ENCODE data around the gene NIBAN1. TPM values are rescaled to one million over a fixed set of nuclear protein-coding genes. Genes with fewer than 3 reads are reported as not detected.
"Not testable (repeated sequence)": the region's sequence is repeated elsewhere in the genome, so short reads cannot be mapped to it uniquely, and the experiment has no call there.

NIBAN1 gene
- total RNA-seq, 4 donors from 2014 or later: 23.8 to 146 (median 54.2) TPM

DNA sequence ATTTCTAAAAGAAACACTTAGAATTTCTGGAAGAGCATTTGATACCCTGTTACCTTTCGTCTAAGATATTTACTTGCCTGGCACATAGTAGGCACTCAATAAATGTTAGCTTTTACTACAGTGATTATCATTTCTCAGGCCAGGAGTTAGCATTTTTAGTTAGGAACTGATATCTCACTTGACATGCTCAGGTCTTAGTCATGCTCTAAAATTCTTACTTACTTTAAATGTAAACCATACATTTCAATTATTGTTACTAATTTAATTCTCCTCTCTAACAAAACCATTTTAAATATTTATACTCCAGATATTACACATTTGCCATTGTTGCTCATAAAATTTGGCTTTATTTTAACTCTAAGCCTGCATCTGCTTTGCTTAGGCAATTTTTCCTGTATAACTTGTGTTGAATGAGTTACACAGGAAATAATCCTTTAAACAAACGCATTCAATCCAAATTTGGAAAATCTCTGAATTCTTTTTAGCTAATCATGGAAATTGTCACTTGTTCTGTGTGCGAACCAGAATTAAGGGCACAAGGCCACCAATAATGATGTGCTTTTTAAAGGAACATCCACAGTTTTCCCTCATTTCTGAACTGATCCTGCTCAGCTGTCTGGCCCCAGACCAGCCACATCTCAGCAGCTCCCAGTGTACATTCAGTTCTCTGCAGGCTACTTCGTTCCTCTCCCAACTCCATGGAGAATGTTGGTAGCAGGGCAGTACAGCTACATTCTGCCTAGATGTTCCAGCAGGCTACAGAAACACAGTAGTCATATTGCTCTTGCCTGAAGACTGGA, 15.6 kb downstream of the NIBAN1 start:
- WGBS, 2 donors: 59 to 62% methylated on average over 4 of the region's 4 CpGs
- H3K27ac ChIP-seq: peak overlapping the region in 3 of 4 donors; percentile 54 to 76 (median 64)
- H3K4me3 ChIP-seq: no peak overlapping the region
- no peak for DNase-seq
- intact Hi-C loops (cut with DNase I): no loop called here
- TF ChIP-seq, protein P1, sequence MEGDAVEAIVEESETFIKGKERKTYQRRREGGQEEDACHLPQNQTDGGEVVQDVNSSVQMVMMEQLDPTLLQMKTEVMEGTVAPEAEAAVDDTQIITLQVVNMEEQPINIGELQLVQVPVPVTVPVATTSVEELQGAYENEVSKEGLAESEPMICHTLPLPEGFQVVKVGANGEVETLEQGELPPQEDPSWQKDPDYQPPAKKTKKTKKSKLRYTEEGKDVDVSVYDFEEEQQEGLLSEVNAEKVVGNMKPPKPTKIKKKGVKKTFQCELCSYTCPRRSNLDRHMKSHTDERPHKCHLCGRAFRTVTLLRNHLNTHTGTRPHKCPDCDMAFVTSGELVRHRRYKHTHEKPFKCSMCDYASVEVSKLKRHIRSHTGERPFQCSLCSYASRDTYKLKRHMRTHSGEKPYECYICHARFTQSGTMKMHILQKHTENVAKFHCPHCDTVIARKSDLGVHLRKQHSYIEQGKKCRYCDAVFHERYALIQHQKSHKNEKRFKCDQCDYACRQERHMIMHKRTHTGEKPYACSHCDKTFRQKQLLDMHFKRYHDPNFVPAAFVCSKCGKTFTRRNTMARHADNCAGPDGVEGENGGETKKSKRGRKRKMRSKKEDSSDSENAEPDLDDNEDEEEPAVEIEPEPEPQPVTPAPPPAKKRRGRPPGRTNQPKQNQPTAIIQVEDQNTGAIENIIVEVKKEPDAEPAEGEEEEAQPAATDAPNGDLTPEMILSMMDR (IDR thresholded peaks at IDR 0.05): no peak
- no peaks in the 10 kb centered on the region for H3K27me3 ChIP-seq
- no peaks in the 10 kb centered on the region for H3K36me3 ChIP-seq
- no peaks in the 10 kb centered on the region for H3K9me3 ChIP-seq
- peaks cover 6 to 60% (median 26%) of the 10 kb centered on the region in 3 donors for H3K4me1 ChIP-seq

DNA sequence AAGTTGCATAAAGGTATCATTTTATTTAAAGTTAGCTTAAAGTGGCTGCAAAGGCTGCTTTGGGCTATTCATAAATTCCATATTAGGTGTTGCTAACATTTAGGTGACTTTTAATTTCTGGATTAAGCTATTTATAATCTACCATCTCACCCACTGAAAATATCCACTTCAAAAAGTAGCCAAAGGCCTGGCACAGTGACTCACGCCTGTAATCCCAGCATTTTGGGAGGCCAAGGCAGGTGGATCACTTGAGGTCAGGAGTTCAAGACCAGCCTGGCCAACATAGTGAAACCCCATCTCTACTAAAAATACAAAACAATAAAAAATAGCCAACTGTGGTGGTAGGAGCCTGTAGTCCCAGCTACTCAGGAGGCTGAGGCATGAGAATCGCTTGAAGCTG, 16.4 kb downstream of the NIBAN1 start:
- H3K27ac ChIP-seq: peak overlapping the region in 2 of 4 donors; percentile 54 to 76
- H3K27me3 ChIP-seq; intact Hi-C loops (cut with DNase I); DNase-seq; H3K4me3 ChIP-seq; H3K36me3 ChIP-seq; H3K9me3 ChIP-seq: not testable (repeated sequence)
- peaks cover 14 to 68% (median 27%) of the 10 kb centered on the region in 3 donors for H3K4me1 ChIP-seq
- 80 to 87% methylated on average over 2 of the region's 2 CpGs for WGBS, 2 donors

DNA sequence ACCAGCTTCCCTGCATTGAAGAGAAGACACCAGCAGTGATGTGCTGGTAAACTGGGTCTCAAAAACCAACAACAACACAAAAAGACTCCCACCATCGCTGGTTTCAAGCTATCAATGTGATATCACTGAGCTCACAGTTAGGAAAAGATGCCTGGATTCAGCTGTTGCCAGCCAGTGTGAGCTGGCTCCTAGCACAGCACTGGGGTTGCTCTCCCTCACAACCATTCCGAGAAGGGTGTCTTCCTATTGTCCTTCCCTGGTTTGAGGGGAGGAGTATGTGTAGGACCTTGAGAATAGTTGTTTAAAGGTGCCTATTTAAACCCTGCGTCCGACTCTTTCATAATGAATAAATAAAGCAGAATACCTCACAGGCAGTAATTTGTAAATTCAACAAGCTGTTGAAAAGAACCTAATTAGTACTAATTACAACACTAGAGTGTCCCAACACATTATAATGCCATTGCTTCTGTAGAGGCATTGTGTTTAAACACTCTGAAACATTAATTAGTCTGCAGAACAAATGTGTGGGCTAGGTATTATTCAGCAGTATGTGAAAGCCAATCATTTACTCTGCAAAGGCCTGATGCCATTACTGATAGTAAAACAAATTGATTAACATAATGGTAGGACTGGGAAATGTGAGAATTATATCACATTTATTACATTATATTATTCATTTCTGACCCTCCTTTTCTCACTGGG, 17.2 kb downstream of the NIBAN1 start:
- Histone ChIP-seq H3K4me3 (no peak overlapping the region), H3K27me3 (no peaks in the 10 kb centered on the region), H3K36me3 (no peaks in the 10 kb centered on the region), H3K9me3 (no peaks in the 10 kb centered on the region), H3K27ac (peak overlapping the region in 1 of 4 donors; percentile 54), H3K4me1 (peaks cover 14 to 76% (median 31%) of the 10 kb centered on the region in 3 donors)
- 86 to 92% methylated on average over 4 of the region's 4 CpGs for WGBS, 2 donors
- intact Hi-C loops (cut with DNase I): no loop called here
- TF ChIP-seq, protein P1 (IDR thresholded peaks at IDR 0.05): no peak
- TF ChIP-seq POLR2A (IDR thresholded peaks at IDR 0.05): no peak
- DNase-seq: no peak

DNA sequence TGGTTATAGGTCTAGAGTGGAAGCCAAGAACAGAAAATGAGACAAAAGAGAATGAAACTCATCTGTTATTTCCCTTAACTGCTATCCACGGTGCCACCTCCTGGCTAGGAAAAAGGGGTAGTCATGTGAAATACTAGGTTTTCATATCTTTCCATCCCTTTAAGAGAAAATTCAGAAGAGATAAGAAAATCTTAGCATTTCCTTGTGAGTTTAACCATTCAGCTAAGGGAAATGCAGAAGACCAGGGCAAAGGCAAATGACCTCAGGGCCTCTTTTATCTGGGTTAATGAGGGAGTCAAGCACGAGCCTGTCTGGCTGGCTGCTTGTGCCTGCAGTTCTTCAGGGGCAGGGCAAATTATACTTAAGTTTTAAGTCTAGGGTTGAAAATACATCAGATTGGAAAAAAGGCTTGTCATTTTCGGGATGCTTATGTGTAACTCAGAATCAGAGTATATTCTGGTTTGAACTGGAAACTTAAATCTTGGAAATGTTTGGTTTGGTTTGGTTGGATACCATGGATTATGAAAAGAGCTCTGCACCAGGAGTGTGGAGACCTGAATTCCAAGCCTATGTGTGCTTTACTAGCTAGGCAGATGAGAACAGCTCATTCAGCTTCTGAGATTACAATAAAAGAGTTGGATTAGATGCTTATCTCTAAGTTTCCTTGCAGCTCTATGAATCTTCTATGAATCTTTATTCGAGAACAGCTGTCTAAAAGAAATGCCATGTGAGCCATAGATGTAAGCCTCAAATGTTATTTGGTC, 19.9 kb downstream of the NIBAN1 start:
- 27 to 35% methylated on average over 4 of the region's 4 CpGs for WGBS, 2 donors
- TF ChIP-seq, protein P1 (IDR thresholded peaks at IDR 0.05): no peak
- TF ChIP-seq POLR2A (IDR thresholded peaks at IDR 0.05): no peak
- Histone ChIP-seq H3K9me3 (no peaks in the 10 kb centered on the region), H3K36me3 (no peaks in the 10 kb centered on the region), H3K27me3 (no peaks in the 10 kb centered on the region), H3K4me1 (peaks cover 14 to 74% (median 30%) of the 10 kb centered on the region in 3 donors), H3K27ac (peak overlapping the region in 3 of 4 donors; percentile 35 to 59 (median 45)), H3K4me3 (no peak overlapping the region)
- intact Hi-C loops (cut with DNase I): no loop called here
- no peak for DNase-seq

DNA sequence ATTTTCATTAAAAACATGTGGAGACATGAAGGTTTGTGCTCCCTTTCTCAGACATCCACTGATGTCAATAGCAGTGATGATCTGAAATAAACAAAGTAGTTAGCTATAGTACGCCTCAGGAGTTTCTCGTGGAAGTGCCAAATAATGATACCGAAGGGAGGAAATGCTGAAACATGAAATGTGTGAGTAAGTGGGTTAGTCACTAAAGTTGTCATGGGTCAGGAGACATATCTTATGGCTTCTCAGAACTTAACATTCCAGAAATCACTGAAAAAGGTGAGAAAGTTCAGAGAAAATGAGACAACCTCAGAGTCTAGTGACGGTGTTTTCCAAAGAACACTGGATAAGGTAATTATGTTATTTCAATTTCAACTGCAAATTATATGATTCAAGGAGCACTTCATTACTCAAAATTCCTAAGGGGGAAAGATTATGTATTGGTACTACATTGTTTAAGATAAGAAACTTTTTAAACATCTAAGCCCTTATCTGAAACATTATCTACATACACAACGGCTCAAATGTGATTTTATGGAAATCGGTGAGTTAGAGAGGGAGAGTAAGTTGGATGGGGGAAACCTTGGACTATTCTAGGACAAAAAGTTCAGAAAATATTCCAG, 20.6 kb downstream of the NIBAN1 start:
- H3K4me3 ChIP-seq: no peak overlapping the region
- intact Hi-C loops (cut with DNase I): no loop called here
- no peaks in the 10 kb centered on the region for H3K36me3 ChIP-seq
- H3K9me3 ChIP-seq: no peaks in the 10 kb centered on the region
- no peak for DNase-seq
- H3K4me1 ChIP-seq: peaks cover 14 to 67% (median 23%) of the 10 kb centered on the region in 3 donors
- H3K27me3 ChIP-seq: no peaks in the 10 kb centered on the region
- H3K27ac ChIP-seq: peak overlapping the region in 3 of 4 donors; percentile 13 to 59 (median 45)
- no peak for TF ChIP-seq POLR2A (IDR thresholded peaks at IDR 0.05)
- TF ChIP-seq, protein P1 (IDR thresholded peaks at IDR 0.05): no peak
- WGBS, 2 donors: 34 to 50% methylated on average over 6 of the region's 6 CpGs

Data from esophagus squamous epithelium (tissue), 5 donors.